HG03432 (cell line): ENCODE data around the gene KLHL21.
"Not testable (repeated sequence)": the region's sequence is repeated elsewhere in the genome, so short reads cannot be mapped to it uniquely, and the experiment has no call there.

ENCODE experiments used
- ATAC-seq: cut with Tn5 transposase; IDR thresholded peaks from one replicate; pipeline ENCODE4 v1.9.1; 2021; ENCODE audit warnings: mild to moderate bottlenecking, moderate library complexity; ENCODE audit not compliant: unreplicated experiment

KLHL21 gene

GRCh38 chr1:6600410-6601048, 2.1 kb downstream of the KLHL21 start:
- peak; percentile 2 for ATAC-seq

DNA sequence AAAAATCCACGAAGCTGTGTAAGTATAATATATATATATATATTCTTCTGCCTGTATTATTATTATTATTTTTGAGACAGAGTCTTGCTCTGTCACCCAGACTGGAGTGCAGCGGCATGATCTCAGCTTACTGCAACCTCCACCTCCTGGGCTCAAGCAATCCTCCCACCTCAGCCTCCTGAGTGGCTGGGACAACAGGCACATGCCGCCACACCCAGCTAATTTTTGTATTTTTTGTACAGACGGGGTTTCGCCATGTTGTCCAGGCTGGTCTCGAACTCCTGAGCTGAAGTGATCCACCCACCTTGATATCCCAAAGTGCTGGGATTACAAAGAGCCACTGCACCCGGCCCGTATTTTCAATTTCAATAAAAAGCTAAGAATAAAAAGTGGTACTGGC, 2.7 kb downstream of the KLHL21 start:
- not testable (repeated sequence) for ATAC-seq

- ATAC-seq: no peak
These were observed 3.3 kb downstream of the KLHL21 start for GRCh38 chr1:6599141-6599975.

DNA sequence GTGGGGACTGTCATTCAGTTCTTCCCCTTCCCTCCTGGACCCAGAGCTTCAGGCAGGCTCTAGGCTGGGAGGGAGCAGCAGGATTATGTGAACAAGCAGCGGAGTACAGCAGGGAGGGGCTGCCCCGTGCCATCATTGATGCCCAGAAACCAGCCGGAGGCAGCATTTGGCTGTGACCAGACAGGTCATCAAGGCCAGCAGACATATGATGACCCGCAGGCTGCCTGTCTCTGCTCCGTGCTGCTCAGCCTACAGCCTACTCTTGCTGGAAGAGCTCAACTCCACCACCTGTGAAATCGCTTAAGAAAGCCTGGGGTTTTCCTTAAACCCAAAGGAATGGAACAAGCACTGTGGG, 4.9 kb downstream of the KLHL21 start:
- ATAC-seq: no peak

GRCh38 chr1:6596886-6597776, 5.5 kb downstream of the KLHL21 start:
- ATAC-seq: no peak

- no peak for ATAC-seq
These were observed 6.3 kb downstream of the KLHL21 start for GRCh38 chr1:6596351-6596750.

GRCh38 chr1:6594977-6595740, 7.5 kb downstream of the KLHL21 start:
- no peak for ATAC-seq

DNA sequence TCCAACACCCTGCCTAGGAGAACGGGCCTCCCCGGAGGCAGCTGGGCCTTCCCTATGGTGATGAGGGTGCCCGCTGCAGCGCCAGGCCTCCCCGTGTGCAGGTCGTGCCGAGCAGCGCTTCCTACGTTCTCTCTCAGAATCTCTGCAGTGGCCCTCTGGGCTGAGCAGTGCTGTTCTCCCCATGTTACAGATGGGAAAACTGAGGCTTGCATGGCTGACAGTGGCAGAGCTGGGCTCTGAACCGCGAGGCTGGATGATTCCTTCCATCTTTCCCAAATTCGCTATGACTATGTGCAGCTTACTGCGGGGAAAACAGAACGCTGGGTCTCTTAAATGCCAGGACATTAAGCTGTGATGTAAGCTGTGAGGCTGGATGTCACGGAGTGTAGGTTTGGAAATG, 8.9 kb downstream of the KLHL21 start:
- ATAC-seq: no peak

GRCh38 chr1:6592865-6593593, 9.6 kb downstream of the KLHL21 start:
- ATAC-seq: no peak

DNA sequence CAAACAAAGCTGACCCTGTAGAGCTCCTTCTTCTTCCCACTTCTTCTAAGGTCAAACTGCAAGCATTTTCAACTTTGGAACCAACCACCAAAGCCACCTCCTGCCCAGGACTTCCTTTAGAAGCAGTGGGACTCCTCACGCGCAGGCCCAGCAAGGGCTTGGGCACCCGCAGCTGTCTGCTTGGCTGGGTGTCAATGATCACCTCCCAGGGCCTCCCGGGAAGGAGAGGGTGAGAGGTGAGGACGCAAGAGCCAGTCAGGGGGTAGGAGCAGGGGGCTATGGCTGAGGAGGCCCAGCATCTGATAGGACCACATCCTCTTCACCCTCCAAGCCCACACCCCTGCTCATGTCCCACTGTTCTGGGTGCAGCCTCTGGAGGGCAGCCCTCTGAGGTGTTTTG, 10.2 kb downstream of the KLHL21 start:
- ATAC-seq: no peak

GRCh38 chr1:6591644-6592043, 11.0 kb downstream of the KLHL21 start:
- ATAC-seq: no peak

- ATAC-seq: no peak
These were observed 11.4 kb downstream of the KLHL21 start for GRCh38 chr1:6591222-6591621.

GRCh38 chr1:6590046-6590445, 12.6 kb downstream of the KLHL21 start:
- ATAC-seq: no peak

- no peak for ATAC-seq
These were observed 13.7 kb downstream of the KLHL21 start for GRCh38 chr1:6588893-6589520.

DNA sequence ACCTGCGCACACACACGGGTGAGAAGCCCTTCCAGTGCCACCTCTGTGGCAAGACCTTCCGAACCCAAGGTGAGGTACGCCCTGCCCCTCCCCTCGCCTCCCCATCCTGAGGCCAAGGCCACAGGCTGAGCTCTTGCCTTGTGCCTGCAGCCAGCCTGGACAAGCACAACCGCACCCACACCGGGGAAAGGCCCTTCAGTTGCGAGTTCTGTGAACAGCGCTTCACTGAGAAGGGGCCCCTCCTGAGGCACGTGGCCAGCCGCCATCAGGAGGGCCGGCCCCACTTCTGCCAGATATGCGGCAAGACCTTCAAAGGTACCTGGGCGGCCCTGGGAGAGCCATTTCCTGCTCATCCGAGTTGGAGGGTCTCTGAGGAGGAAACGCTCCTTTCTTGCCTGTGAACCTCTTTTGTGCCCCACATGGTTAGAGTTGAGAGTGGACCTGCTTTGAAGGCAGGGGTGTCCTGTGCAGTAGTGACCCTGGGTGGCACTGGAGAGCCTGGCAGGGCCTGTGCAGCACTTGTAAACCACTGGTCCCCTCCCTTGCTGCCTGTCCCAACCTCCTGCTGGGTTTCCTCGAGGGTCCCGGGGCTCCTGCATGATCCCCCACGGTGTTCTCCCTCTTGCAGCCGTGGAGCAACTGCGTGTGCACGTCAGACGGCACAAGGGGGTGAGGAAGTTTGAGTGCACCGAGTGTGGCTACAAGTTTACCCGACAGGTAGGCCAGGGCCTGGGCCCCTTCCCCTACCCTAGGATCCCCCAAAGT, 14.4 kb downstream of the KLHL21 start:
- no peak for ATAC-seq

DNA sequence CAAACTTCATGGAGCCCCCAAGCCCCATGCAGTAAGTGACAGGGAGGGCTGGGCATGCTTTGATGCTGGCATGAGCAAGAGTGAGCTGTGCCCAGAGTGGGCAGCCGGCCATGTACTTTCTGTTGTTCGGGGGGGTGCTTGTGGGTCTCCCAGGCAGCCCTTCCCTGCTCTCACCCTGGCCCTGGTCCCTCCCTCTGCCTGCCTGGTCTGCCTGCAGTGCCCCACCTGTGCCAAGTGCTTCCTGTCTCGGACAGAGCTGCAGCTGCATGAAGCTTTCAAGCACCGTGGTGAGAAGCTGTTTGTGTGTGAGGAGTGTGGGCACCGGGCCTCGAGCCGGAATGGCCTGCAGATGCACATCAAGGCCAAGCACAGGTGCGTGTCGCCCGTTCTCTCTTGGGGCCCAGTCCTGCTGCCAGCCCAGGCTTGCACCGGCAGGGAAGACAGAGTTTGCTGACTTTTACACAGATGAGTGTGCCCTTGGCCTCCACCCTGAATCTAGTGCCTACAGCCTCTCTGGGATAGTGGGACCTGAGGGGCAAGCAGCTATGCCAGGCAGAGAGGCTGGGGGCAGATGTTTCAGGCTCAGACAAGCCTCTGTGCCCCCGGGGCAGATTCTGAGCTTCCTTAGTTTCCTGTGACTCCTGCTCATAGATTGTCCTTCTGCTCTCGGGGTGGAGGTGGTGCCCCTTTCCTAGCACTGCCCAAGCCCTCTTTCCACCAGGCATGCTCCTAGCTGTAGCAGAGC, 15.2 kb downstream of the KLHL21 start:
- no peak for ATAC-seq

GRCh38 chr1:6586404-6586816, 16.3 kb downstream of the KLHL21 start:
- ATAC-seq: no peak

DNA sequence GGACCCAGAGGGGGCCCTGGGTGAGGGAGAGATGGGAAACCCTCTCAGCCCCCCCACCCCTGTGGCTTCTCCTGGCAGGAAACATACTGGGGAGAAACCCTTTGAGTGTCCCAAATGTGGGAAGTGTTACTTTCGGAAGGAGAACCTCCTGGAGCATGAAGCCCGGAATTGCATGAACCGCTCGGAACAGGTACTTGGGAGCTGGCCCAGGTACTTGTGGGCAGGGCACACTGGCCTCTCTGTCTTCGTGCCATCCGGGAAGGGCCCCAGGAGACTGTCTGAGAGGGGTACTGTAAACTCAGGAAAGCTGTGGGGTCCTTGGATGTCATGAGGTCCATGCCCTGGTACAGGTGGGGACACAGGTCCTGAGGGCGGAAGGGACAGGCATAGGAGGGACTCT, 16.8 kb downstream of the KLHL21 start:
- ATAC-seq: no peak
